HFFc6 (cell line): ENCODE results near the gene NDFIP2. TPM values are rescaled to one million over a fixed set of nuclear protein-coding genes. Genes with fewer than 3 reads are reported as not detected.

Source experiments
- DNase-seq: peaks from one replicate; pipeline ENCODE4 v3.0.0-alpha.2; 2018
- H3K27ac Mint-ChIP-seq: 2 replicates; pipeline ENCODE4 v1.8.0; 2020; ENCODE audit warnings: mild to moderate bottlenecking, mixed read lengths
- H3K27me3 Mint-ChIP-seq: 2 replicates; pipeline ENCODE4 v1.8.0; 2021; ENCODE audit warnings: mild to moderate bottlenecking, moderate library complexity, mixed read lengths; ENCODE audit not compliant: insufficient read depth
- H3K36me3 Mint-ChIP-seq: 2 replicates; pipeline ENCODE4 v1.8.0; 2021; ENCODE audit warnings: low read depth, mixed read lengths
- H3K4me1 Mint-ChIP-seq: 2 replicates; pipeline ENCODE4 v1.8.0; 2020; ENCODE audit warnings: low read depth, mixed read lengths
- H3K4me3 Mint-ChIP-seq: 2 replicates; pipeline ENCODE4 v1.8.0; 2020; ENCODE audit warnings: mild to moderate bottlenecking, moderate library complexity, mixed read lengths
- H3K9me3 Mint-ChIP-seq: 2 replicates; pipeline ENCODE4 v1.8.0; 2020; ENCODE audit warnings: mild to moderate bottlenecking, mixed read lengths
- CTCF ChIP-seq: fragments of 200-600 bp; sonication (generic); IDR thresholded peaks from 2 replicates; pipeline ENCODE4 v1.5.0; 2021; ENCODE audit warnings: antibody characterized with exemption, mild to moderate bottlenecking
- total RNA-seq, 6 experiments: library from RNA; stranded (reverse); fragmentation: NEBNext Ultra II Directional; extraction: Animal tissue kit (Norgen Biotek cat#: 25700); gene quantifications; 2 replicates in 1 of 6; 3 replicates in 5 of 6; pipeline ENCODE4 v1.2.3, GENCODE V29; 2021

Gene NDFIP2
- total RNA-seq, 6 experiments from 2014 or later: 97.1 to 132 (median 99.7) TPM

GRCh38 chr13:79512950-79513349 lies 32.0 kb downstream of the NDFIP2 start:
- Mint-ChIP-seq H3K36me3 (0 out of 2 replicates have a peak, but pooled peaks cover 5% of the 10 kb centered on the region), H3K4me3 (no peak overlapping the region), H3K4me1 (peaks cover 42% of the 10 kb centered on the region), H3K9me3 (no peaks in the 10 kb centered on the region), H3K27ac (no peak overlapping the region), H3K27me3 (peaks cover 2% of the 10 kb centered on the region; the same call in 1 of the 2 replicates)
- no peak for TF ChIP-seq CTCF
- no peak for DNase-seq

- TF ChIP-seq CTCF: no peak
- H3K27me3 Mint-ChIP-seq: peaks cover 2% of the 10 kb centered on the region; the same call in 1 of the 2 replicates
- no peak overlapping the region for H3K27ac Mint-ChIP-seq
- peaks cover 45% of the 10 kb centered on the region for H3K4me1 Mint-ChIP-seq
- no peak for DNase-seq
- no peaks in the 10 kb centered on the region for H3K9me3 Mint-ChIP-seq
- no peak overlapping the region for H3K4me3 Mint-ChIP-seq
- no peaks in the 10 kb centered on the region for H3K36me3 Mint-ChIP-seq
Observed at GRCh38 chr13:79516595-79516994, 35.6 kb downstream of the NDFIP2 start.

GRCh38 chr13:79519255-79519654 lies 38.3 kb downstream of the NDFIP2 start:
- peaks cover 48% of the 10 kb centered on the region for H3K4me1 Mint-ChIP-seq
- peak overlapping the region; percentile 43; the same call in 1 of the 2 replicates for H3K4me3 Mint-ChIP-seq
- H3K27me3 Mint-ChIP-seq: peaks cover 3% of the 10 kb centered on the region
- no peak for TF ChIP-seq CTCF
- H3K36me3 Mint-ChIP-seq: peaks cover 9% of the 10 kb centered on the region
- H3K9me3 Mint-ChIP-seq: no peaks in the 10 kb centered on the region
- peak; percentile 30 for DNase-seq
- H3K27ac Mint-ChIP-seq: peak overlapping the region; percentile 80

- no peak overlapping the region for H3K4me3 Mint-ChIP-seq
- peaks cover 9% of the 10 kb centered on the region for H3K36me3 Mint-ChIP-seq
- peak overlapping the region; percentile 61 for H3K27ac Mint-ChIP-seq
- peak; percentile 19 for DNase-seq
- H3K27me3 Mint-ChIP-seq: peaks cover 3% of the 10 kb centered on the region
- TF ChIP-seq CTCF: no peak
- H3K4me1 Mint-ChIP-seq: peaks cover 33% of the 10 kb centered on the region
- no peaks in the 10 kb centered on the region for H3K9me3 Mint-ChIP-seq
Observed at GRCh38 chr13:79522583-79522982, 41.6 kb downstream of the NDFIP2 start.

- Mint-ChIP-seq H3K36me3 (peaks cover 10% of the 10 kb centered on the region), H3K4me1 (peaks cover 30% of the 10 kb centered on the region), H3K9me3 (no peaks in the 10 kb centered on the region), H3K27ac (no peak overlapping the region), H3K4me3 (no peak overlapping the region), H3K27me3 (peaks cover 1% of the 10 kb centered on the region; the same call in 1 of the 2 replicates)
- DNase-seq: no peak
- no peak for TF ChIP-seq CTCF
Observed at GRCh38 chr13:79525064-79525857, 44.3 kb downstream of the NDFIP2 start.
